H9 (cell line): ENCODE results near the gene WSB2. TPM values are rescaled to one million over a fixed set of nuclear protein-coding genes. Genes with fewer than 3 reads are reported as not detected.
A peak's percentile ranks its signal among the peaks of the same experiment; 100 is the strongest.

Source experiments
- DNase-seq: peaks from one replicate; pipeline ENCODE4 v3.0.0-alpha.2; 2017
- H2AFZ ChIP-seq: one replicate; pipeline ENCODE4 v1.6.1; 2013; ENCODE audit warnings: mild to moderate bottlenecking, low read length, control low read depth, moderate library complexity
- H2AK5ac ChIP-seq: 2 replicates; pipeline ENCODE4 v1.6.1; 2013; ENCODE audit warnings: low read length, control low read depth, mixed read lengths; ENCODE audit not compliant: insufficient read length
- H2BK120ac ChIP-seq: one replicate; pipeline ENCODE4 v1.6.1; 2013; ENCODE audit warnings: low read depth, mild to moderate bottlenecking, low read length, control low read depth, inconsistent platforms; ENCODE audit not compliant: poor library complexity, severe bottlenecking
- H2BK12ac ChIP-seq: 2 replicates; pipeline ENCODE4 v1.6.1; 2013; ENCODE audit warnings: low read length, control low read depth, mixed read lengths, low read depth; ENCODE audit not compliant: insufficient read length
- H2BK15ac ChIP-seq: 2 replicates; pipeline ENCODE4 v1.6.1; 2013; ENCODE audit warnings: low read depth, low read length, control low read depth
- H2BK20ac ChIP-seq: one replicate; pipeline ENCODE4 v1.6.1; 2013; ENCODE audit warnings: low read depth, mild to moderate bottlenecking, low read length, control low read depth, inconsistent platforms; ENCODE audit not compliant: poor library complexity, severe bottlenecking
- H2BK5ac ChIP-seq: 2 replicates; pipeline ENCODE4 v1.6.1; 2013; ENCODE audit warnings: low read length, control low read depth, mixed read lengths; ENCODE audit not compliant: insufficient read length
- H3K14ac ChIP-seq: 2 replicates; pipeline ENCODE4 v1.6.1; 2013; ENCODE audit warnings: low read length, control low read depth; ENCODE audit not compliant: insufficient read depth
- H3K18ac ChIP-seq: 2 replicates; pipeline ENCODE4 v1.6.1; 2013; ENCODE audit warnings: low read depth, mild to moderate bottlenecking, mixed read lengths, low read length, control low read depth; ENCODE audit not compliant: insufficient read length
- H3K23ac ChIP-seq: 2 replicates; pipeline ENCODE4 v1.6.1; 2013; ENCODE audit warnings: low read length, control low read depth, mixed read lengths, low read depth; ENCODE audit not compliant: insufficient read length
- H3K23me2 ChIP-seq: 2 replicates; pipeline ENCODE4 v1.6.1; 2013; ENCODE audit warnings: low read depth, mild to moderate bottlenecking, mixed read lengths, low read length, control low read depth; ENCODE audit not compliant: insufficient read length, poor library complexity, severe bottlenecking
- H3K27ac ChIP-seq: 2 replicates; pipeline ENCODE4 v1.5.1; 2013; ENCODE audit warnings: low read length, control low read depth, mixed read lengths, low read depth; ENCODE audit not compliant: insufficient read length
- H3K27me3 ChIP-seq: 2 replicates; pipeline ENCODE4 v1.6.1; 2013; ENCODE audit warnings: low read length, control low read depth, inconsistent platforms; ENCODE audit not compliant: insufficient read depth
- H3K4ac ChIP-seq: 2 replicates; pipeline ENCODE4 v1.6.1; 2013; ENCODE audit warnings: low read depth, mild to moderate bottlenecking, control low read depth, inconsistent platforms, low read length, moderate library complexity
- H3K4me1 ChIP-seq: 2 replicates; pipeline ENCODE4 v1.6.1; 2013; ENCODE audit warnings: low read length, control low read depth, inconsistent platforms; ENCODE audit not compliant: insufficient read depth
- H3K4me2 ChIP-seq: 2 replicates; pipeline ENCODE4 v1.6.1; 2013; ENCODE audit warnings: low read length, control low read depth, mixed read lengths; ENCODE audit not compliant: insufficient read length, insufficient read depth
- H3K56ac ChIP-seq: 2 replicates; pipeline ENCODE4 v1.6.1; 2013; ENCODE audit warnings: low read depth, mild to moderate bottlenecking, mixed read lengths, low read length, control low read depth; ENCODE audit not compliant: insufficient read length
- H3K79me1 ChIP-seq: 2 replicates; pipeline ENCODE4 v1.6.1; 2013; ENCODE audit warnings: low read depth, mild to moderate bottlenecking, moderate library complexity, low read length, control low read depth, inconsistent platforms; ENCODE audit not compliant: insufficient read depth, poor library complexity, severe bottlenecking
- H3K79me2 ChIP-seq: 2 replicates; pipeline ENCODE4 v1.6.1; 2013; ENCODE audit warnings: low read length, control low read depth, inconsistent platforms; ENCODE audit not compliant: insufficient read depth
- H3K9ac ChIP-seq: 2 replicates; pipeline ENCODE4 v1.6.1; 2013; ENCODE audit warnings: low read length, control low read depth, mixed read lengths; ENCODE audit not compliant: insufficient read length; ENCODE audit errors: extremely low read depth
- H3K9me3 ChIP-seq: one replicate; pipeline ENCODE4 v1.6.1; 2013; ENCODE audit warnings: low read depth, low read length, inconsistent platforms; ENCODE audit not compliant: control insufficient read depth
- H3T11ph ChIP-seq: one replicate; pipeline ENCODE4 v1.6.1; 2013; ENCODE audit warnings: mild to moderate bottlenecking, low read length, control low read depth, inconsistent platforms
- H4K20me1 ChIP-seq: one replicate; pipeline ENCODE4 v1.6.1; 2013; ENCODE audit not compliant: control insufficient read depth, insufficient read length, insufficient read depth
- H4K5ac ChIP-seq: 2 replicates; pipeline ENCODE4 v1.6.1; 2013; ENCODE audit warnings: low read depth, mild to moderate bottlenecking, mixed read lengths, low read length, control low read depth; ENCODE audit not compliant: insufficient read length
- H4K8ac ChIP-seq: replicated peaks from 2 replicates; pipeline ENCODE4 v1.6.1; 2013; ENCODE audit warnings: low read length, control low read depth, mixed read lengths, low read depth; ENCODE audit not compliant: insufficient read length
- H4K91ac ChIP-seq: 2 replicates; pipeline ENCODE4 v1.6.1; 2013; ENCODE audit warnings: low read depth, mild to moderate bottlenecking, moderate library complexity, mixed read lengths, low read length, control low read depth; ENCODE audit not compliant: insufficient read length
- H3K27ac Mint-ChIP-seq, 3 experiments: 2 replicates in 2 of 3; 3 replicates in 1 of 3; pipeline ENCODE4 v1.8.0; 2020 to 2021; ENCODE audit warnings: mixed read lengths in 3 of 3, mild to moderate bottlenecking in 1 of 3, moderate library complexity in 1 of 3
- H3K27me3 Mint-ChIP-seq: 2 replicates; pipeline ENCODE4 v1.8.0; 2021; ENCODE audit warnings: low read depth, mild to moderate bottlenecking, moderate library complexity, mixed read lengths
- H3K36me3 Mint-ChIP-seq, 3 experiments: 2 replicates in 2 of 3; 3 replicates in 1 of 3; pipeline ENCODE4 v1.8.0; 2020 to 2021; ENCODE audit warnings: low read depth in 3 of 3, mixed read lengths in 3 of 3; ENCODE audit not compliant: insufficient read depth in 1 of 3
- H3K4me1 Mint-ChIP-seq, 2 experiments: 2 replicates each; pipeline ENCODE4 v1.8.0; 2020; ENCODE audit warnings: mixed read lengths in 2 of 2
- H3K4me3 Mint-ChIP-seq, 2 experiments: 2 replicates in 1 of 2; 3 replicates in 1 of 2; pipeline ENCODE4 v1.8.0; 2020 to 2021; ENCODE audit warnings: mild to moderate bottlenecking in 2 of 2, mixed read lengths in 2 of 2, moderate library complexity in 1 of 2
- H3K9me3 Mint-ChIP-seq, 2 experiments: 2 replicates in 1 of 2; 3 replicates in 1 of 2; pipeline ENCODE4 v1.8.0; 2020; ENCODE audit warnings: mild to moderate bottlenecking in 2 of 2, mixed read lengths in 2 of 2, moderate library complexity in 1 of 2
- WGBS: extraction: QIAGEN DNeasy Blood & Tissue Kit; methylation state at CpG from one replicate; pipeline ENCODE4 v1.1.7; 2013; ENCODE audit warnings: missing lambda C conversion rate, low lambda C conversion rate, mixed read lengths; ENCODE audit not compliant: insufficient read length; ENCODE audit errors: extremely low coverage; 5-methylcytosine and 5-hydroxymethylcytosine counted together
- total RNA-seq: library from RNA; stranded (reverse); gene quantifications from 2 replicates; pipeline ENCODE4 v1.2.1, GENCODE V29; 2021
- TF ChIP-seq, protein P1 (sequence below): fragments of 200-600 bp; sonication (generic); conservative IDR thresholded peaks from 3 replicates; pipeline ENCODE4 v1.8.0; 2021; ENCODE audit warnings: antibody characterized with exemption, mild to moderate bottlenecking

WSB2 gene
- total RNA-seq, 1 experiment from 2014 or later = 58.6 TPM

DNA sequence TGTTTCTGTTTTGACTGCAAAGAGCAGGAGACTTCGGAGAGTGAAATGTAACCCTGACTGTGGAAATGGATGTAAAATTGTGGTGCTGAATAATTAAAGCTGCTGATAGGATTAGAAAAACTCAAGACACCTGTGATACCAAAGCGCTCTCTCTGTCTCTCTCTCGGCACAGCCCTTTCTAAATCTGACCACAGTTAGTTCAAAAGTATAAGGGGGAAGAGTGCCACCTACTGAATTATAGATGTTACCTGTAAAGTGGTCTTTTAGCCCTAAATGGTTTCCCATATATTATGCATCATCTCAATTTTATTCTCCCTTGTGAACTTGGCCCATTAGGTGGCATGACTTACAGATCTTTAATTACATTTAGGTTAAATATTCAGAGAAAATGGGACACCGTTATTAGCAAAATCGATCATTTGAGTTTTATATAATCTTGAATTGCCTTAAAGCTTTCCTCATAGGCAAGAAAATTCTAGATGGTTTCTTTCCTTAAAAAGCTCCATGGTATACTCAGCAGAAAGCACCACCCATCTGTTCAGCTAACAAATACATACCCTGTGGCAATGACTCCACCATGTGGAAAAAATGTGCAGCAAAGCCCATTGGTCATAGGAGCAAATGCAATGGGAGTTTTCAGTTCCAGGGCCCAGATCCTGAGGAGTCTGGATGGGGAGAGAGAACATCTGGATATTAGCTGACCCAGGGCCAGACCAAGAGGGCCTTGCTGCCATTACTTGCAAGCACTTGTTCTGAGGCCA, 26.4 kb downstream of the WSB2 start:
- Mint-ChIP-seq H3K4me1 (peaks cover 0 to 13% of the 10 kb centered on the region in 2 experiments; a peak in 2 of 4 replicates), H3K27me3 (no peaks in the 10 kb centered on the region), H3K36me3 (peaks cover 39 to 90% (median 80%) of the 10 kb centered on the region in 3 experiments), H3K9me3 (no peaks in the 10 kb centered on the region; a peak in 1 of 5 replicates), H3K27ac (peak overlapping the region; percentile 45 to 68 (median 59); a peak in 4 of 7 replicates), H3K4me3 (no peak overlapping the region)
- H3K9me3 ChIP-seq = no peaks in the 10 kb centered on the region
- H3K18ac ChIP-seq = no peak overlapping the region
- no peak overlapping the region for H2BK120ac ChIP-seq
- no peaks in the 10 kb centered on the region; the same call in 1 of the 2 replicates for H3K79me2 ChIP-seq
- no peak overlapping the region for H4K8ac ChIP-seq
- H4K20me1 ChIP-seq = no peaks in the 10 kb centered on the region
- no peaks in the 10 kb centered on the region for H3K79me1 ChIP-seq
- WGBS = no CpG with 5 or more reads among the region's 5 CpGs
- no peak overlapping the region for H2AFZ ChIP-seq
- no peak overlapping the region for H3K23ac ChIP-seq
- H3K14ac ChIP-seq = no peak overlapping the region
- TF ChIP-seq, protein P1, sequence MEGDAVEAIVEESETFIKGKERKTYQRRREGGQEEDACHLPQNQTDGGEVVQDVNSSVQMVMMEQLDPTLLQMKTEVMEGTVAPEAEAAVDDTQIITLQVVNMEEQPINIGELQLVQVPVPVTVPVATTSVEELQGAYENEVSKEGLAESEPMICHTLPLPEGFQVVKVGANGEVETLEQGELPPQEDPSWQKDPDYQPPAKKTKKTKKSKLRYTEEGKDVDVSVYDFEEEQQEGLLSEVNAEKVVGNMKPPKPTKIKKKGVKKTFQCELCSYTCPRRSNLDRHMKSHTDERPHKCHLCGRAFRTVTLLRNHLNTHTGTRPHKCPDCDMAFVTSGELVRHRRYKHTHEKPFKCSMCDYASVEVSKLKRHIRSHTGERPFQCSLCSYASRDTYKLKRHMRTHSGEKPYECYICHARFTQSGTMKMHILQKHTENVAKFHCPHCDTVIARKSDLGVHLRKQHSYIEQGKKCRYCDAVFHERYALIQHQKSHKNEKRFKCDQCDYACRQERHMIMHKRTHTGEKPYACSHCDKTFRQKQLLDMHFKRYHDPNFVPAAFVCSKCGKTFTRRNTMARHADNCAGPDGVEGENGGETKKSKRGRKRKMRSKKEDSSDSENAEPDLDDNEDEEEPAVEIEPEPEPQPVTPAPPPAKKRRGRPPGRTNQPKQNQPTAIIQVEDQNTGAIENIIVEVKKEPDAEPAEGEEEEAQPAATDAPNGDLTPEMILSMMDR = peak; percentile 54
- no peak overlapping the region for H4K5ac ChIP-seq
- no peak overlapping the region for H4K91ac ChIP-seq
- no peak overlapping the region for H2BK15ac ChIP-seq
- H3K4ac ChIP-seq = no peak overlapping the region
- no peak overlapping the region for H3T11ph ChIP-seq
- peak; percentile 55 for DNase-seq
- no peak overlapping the region for H3K4me2 ChIP-seq
- no peak overlapping the region for H2BK20ac ChIP-seq
- no peak overlapping the region for H2BK12ac ChIP-seq
- H3K4me1 ChIP-seq = no peaks in the 10 kb centered on the region
- no peaks in the 10 kb centered on the region for H3K23me2 ChIP-seq
- H3K56ac ChIP-seq = no peak overlapping the region
- H3K27me3 ChIP-seq = no peaks in the 10 kb centered on the region
- H3K9ac ChIP-seq = no peak overlapping the region
- no peak overlapping the region for H2AK5ac ChIP-seq
- H2BK5ac ChIP-seq = no peak overlapping the region
- H3K27ac ChIP-seq = no peak overlapping the region
